Measurements from ENCODE around the gene SIPA1L3. TPM values are rescaled to one million over a fixed set of nuclear protein-coding genes. Genes with fewer than 3 reads are reported as not detected.

The SIPA1L3 gene

Small RNA genes within 50 kb of the gene (small RNA-seq; reads per million reads assigned to genes)
- gene RN7SL663P (ENCODE audit: insufficient read depth): not detected

Data from neuronal stem cell (in vitro differentiated cells).